Liver (tissue), 9 donors: ENCODE measurements around the gene PTPRN2. TPM values are rescaled to one million over a fixed set of nuclear protein-coding genes. Genes with fewer than 3 reads are reported as not detected.

Experiments used
- DNase-seq: peaks from one replicate; pipeline ENCODE4 v3.0.0-alpha.2; 2017; ENCODE audit warnings: low spot score
- H3K27ac ChIP-seq, 2 donors: one replicate each; pipeline ENCODE4 v1.7.0; 2013; ENCODE audit warnings: inconsistent platforms in 2 of 2, low read length in 2 of 2, control low read depth in 1 of 2, low read depth in 1 of 2, mild to moderate bottlenecking in 1 of 2
- H3K27me3 ChIP-seq, 4 donors: one replicate each; pipeline versions ENCODE4 v1.6.1 to v1.7.0; 2013; ENCODE audit warnings: low read length in 3 of 4, inconsistent platforms in 1 of 4, mild to moderate bottlenecking in 1 of 4, moderate library complexity in 1 of 4; ENCODE audit not compliant: control insufficient read depth in 4 of 4, insufficient read depth in 4 of 4
- H3K36me3 ChIP-seq, 4 donors: one replicate each; pipeline versions ENCODE4 v1.6.1 to v1.7.0; 2013; ENCODE audit warnings: low read length in 3 of 4, mild to moderate bottlenecking in 3 of 4, low read depth in 1 of 4, moderate library complexity in 1 of 4; ENCODE audit not compliant: control insufficient read depth in 4 of 4, insufficient read depth in 3 of 4
- H3K4me1 ChIP-seq, 4 donors: one replicate each; pipeline versions ENCODE4 v1.6.1 to v1.7.0; 2013; ENCODE audit warnings: low read length in 3 of 4, mild to moderate bottlenecking in 3 of 4, moderate library complexity in 1 of 4; ENCODE audit not compliant: control insufficient read depth in 4 of 4, insufficient read depth in 4 of 4
- H3K4me3 ChIP-seq, 3 donors: one replicate each; pipeline versions ENCODE4 v1.6.1 to v1.7.0; 2013; ENCODE audit warnings: low read length in 3 of 3, control low read depth in 1 of 3, low read depth in 1 of 3, mild to moderate bottlenecking in 1 of 3
- H3K9ac ChIP-seq, 2 donors: one replicate each; pipeline ENCODE4 v1.7.0; 2013; ENCODE audit warnings: low read length in 2 of 2, mild to moderate bottlenecking in 2 of 2, moderate library complexity in 2 of 2, control low read depth in 1 of 2, low read depth in 1 of 2
- H3K9me3 ChIP-seq, 4 donors: one replicate each; pipeline versions ENCODE4 v1.6.1 to v1.7.0; 2013; ENCODE audit warnings: low read length in 3 of 4; ENCODE audit not compliant: control insufficient read depth in 4 of 4
- EGR1 ChIP-seq, 2 donors: IDR thresholded peaks; 2 replicates each; pipeline ENCODE4 v1.6.1; 2016 to 2018; ENCODE audit warnings: antibody characterized with exemption in 2 of 2, low read depth in 2 of 2
- FOXA1 ChIP-seq: IDR thresholded peaks from 2 replicates; pipeline ENCODE4 v1.6.1; 2016; ENCODE audit warnings: antibody characterized with exemption
- FOXA2 ChIP-seq: IDR thresholded peaks from 2 replicates; pipeline ENCODE4 v1.6.1; 2016; ENCODE audit warnings: antibody characterized with exemption
- GABPA ChIP-seq, 2 donors: IDR thresholded peaks in 1 of 2; conservative IDR thresholded peaks in 1 of 2; 2 replicates each; pipeline ENCODE4 v1.6.1; 2016; ENCODE audit warnings: antibody characterized with exemption in 2 of 2, mild to moderate bottlenecking in 1 of 2, moderate library complexity in 1 of 2
- HNF4A ChIP-seq, 2 donors: conservative IDR thresholded peaks; 2 replicates each; pipeline ENCODE4 v1.6.1; 2016; ENCODE audit warnings: antibody characterized with exemption in 2 of 2, mild to moderate bottlenecking in 2 of 2
- HNF4G ChIP-seq: IDR thresholded peaks from 2 replicates; pipeline ENCODE4 v1.6.1; 2016; ENCODE audit warnings: antibody characterized with exemption
- RAD21 ChIP-seq, 2 donors: IDR thresholded peaks; 2 replicates each; pipeline ENCODE4 v1.6.1; 2016; ENCODE audit warnings: antibody characterized with exemption in 2 of 2, mild to moderate bottlenecking in 2 of 2
- RXRA ChIP-seq, 2 donors: IDR thresholded peaks; 2 replicates each; pipeline ENCODE4 v1.6.1; 2017 to 2018; ENCODE audit warnings: antibody characterized with exemption in 2 of 2, mild to moderate bottlenecking in 1 of 2
- SP1 ChIP-seq: IDR thresholded peaks from 2 replicates; pipeline ENCODE4 v1.6.1; 2018; ENCODE audit warnings: antibody characterized with exemption, mild to moderate bottlenecking
- TAF1 ChIP-seq: conservative IDR thresholded peaks from 2 replicates; pipeline ENCODE4 v1.6.1; 2016; ENCODE audit warnings: antibody characterized with exemption, mild to moderate bottlenecking
- YY1 ChIP-seq: IDR thresholded peaks from 2 replicates; pipeline ENCODE4 v1.6.1; 2016; ENCODE audit warnings: antibody characterized with exemption, mild to moderate bottlenecking
- WGBS: extraction: QIAGEN DNeasy Blood & Tissue Kit; methylation state at CpG from one replicate; pipeline ENCODE4 v1.1.7; 2013; 5-methylcytosine and 5-hydroxymethylcytosine counted together
- polyA plus RNA-seq, 2 donors: library from polyadenylated mRNA; stranded (reverse) in 1 of 2; unstranded in 1 of 2; fragments of 200-250 nt in 1 of 2; fragments of >200 nt in 1 of 2; fragmentation: Nextera tagmentation in 1 of 2; extraction: Ambion mirVana in 1 of 2; gene quantifications; one replicate each; pipeline versions ENCODE4 v1.2.1 to v1.2.3, GENCODE V29; 2013 to 2015
- total RNA-seq, 2 donors: library from RNA; depleted of rRNA; stranded (reverse); fragments of >200 nt; gene quantifications; one replicate each; pipeline ENCODE4 v1.2.3, GENCODE V29; 2014
- TF ChIP-seq, protein P1 (sequence below): IDR thresholded peaks from 2 replicates; pipeline ENCODE4 v1.6.1; 2016; ENCODE audit warnings: antibody characterized with exemption
- TF ChIP-seq, protein P2 (sequence below): fragments of 150-350 bp; IDR thresholded peaks from 2 replicates; pipeline ENCODE4 v1.5.1; 2017; ENCODE audit warnings: improper control_type of control experiment, low read depth, low read length; ENCODE audit not compliant: missing input control
- TF ChIP-seq, protein P3 (sequence below): IDR thresholded peaks from 2 replicates; pipeline ENCODE4 v1.6.1; 2016; ENCODE audit warnings: antibody characterized with exemption, mild to moderate bottlenecking
- TF ChIP-seq, protein P4 (sequence below): IDR thresholded peaks from 2 replicates; pipeline ENCODE4 v1.6.1; 2016; ENCODE audit warnings: antibody characterized with exemption
- donor health status: healthy.
- donor health status: healthy.
- donor health status: healthy.
- donor health status: healthy.
- donor health status: healthy.

Gene PTPRN2
- total and polyA plus RNA-seq, 4 donors = 0.75 to 1.9 (median 1.1) TPM

DNA sequence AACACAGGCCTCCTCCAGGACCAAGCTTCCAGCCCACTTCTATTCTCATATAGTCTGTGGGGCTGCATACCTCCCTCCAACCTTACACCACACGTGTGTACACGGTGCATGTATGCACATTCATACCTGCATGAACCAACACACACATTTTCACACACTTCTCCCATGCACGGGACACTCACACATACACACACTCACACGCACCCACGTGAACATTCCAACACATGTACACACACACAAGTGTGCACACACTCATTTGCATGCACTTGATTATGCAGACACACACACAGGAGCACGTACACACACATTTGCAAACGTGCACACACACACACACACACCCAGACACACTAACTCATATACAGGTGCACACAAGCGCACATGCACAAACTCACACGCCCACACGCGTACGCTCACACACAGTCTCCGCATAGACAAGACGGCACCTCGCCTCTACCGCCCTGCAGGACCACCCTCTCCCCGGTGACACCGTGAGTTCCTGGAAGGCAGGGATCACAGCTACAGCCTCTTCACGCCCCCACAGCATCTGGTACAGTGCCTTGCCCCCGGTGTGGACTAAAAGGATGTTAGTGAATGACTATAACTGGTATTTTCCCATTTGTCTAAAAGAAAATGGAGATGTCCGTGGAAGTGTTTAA, 263.8 kb downstream of the PTPRN2 start:
- 87% methylated on average over 21 of the region's 21 CpGs for WGBS
- TF ChIP-seq HNF4G (no peak), RXRA (IDR thresholded peaks at IDR 0.05) (no peak), RAD21 (IDR thresholded peaks at IDR 0.05) (no peak), GABPA (IDR thresholded peaks at IDR 0.05 in 1 of 2, conservative IDR thresholded peaks at IDR 0.05 in 1 of 2) (no peak), FOXA2 (no peak), YY1 (no peak), EGR1 (IDR thresholded peaks at IDR 0.05; ENCODE audit: low read depth in 2 of 2) (no peak), SP1 (no peak)
- TF ChIP-seq, protein P1, sequence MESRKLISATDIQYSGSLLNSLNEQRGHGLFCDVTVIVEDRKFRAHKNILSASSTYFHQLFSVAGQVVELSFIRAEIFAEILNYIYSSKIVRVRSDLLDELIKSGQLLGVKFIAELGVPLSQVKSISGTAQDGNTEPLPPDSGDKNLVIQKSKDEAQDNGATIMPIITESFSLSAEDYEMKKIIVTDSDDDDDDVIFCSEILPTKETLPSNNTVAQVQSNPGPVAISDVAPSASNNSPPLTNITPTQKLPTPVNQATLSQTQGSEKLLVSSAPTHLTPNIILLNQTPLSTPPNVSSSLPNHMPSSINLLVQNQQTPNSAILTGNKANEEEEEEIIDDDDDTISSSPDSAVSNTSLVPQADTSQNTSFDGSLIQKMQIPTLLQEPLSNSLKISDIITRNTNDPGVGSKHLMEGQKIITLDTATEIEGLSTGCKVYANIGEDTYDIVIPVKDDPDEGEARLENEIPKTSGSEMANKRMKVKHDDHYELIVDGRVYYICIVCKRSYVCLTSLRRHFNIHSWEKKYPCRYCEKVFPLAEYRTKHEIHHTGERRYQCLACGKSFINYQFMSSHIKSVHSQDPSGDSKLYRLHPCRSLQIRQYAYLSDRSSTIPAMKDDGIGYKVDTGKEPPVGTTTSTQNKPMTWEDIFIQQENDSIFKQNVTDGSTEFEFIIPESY = no peak
- TF ChIP-seq, protein P2, sequence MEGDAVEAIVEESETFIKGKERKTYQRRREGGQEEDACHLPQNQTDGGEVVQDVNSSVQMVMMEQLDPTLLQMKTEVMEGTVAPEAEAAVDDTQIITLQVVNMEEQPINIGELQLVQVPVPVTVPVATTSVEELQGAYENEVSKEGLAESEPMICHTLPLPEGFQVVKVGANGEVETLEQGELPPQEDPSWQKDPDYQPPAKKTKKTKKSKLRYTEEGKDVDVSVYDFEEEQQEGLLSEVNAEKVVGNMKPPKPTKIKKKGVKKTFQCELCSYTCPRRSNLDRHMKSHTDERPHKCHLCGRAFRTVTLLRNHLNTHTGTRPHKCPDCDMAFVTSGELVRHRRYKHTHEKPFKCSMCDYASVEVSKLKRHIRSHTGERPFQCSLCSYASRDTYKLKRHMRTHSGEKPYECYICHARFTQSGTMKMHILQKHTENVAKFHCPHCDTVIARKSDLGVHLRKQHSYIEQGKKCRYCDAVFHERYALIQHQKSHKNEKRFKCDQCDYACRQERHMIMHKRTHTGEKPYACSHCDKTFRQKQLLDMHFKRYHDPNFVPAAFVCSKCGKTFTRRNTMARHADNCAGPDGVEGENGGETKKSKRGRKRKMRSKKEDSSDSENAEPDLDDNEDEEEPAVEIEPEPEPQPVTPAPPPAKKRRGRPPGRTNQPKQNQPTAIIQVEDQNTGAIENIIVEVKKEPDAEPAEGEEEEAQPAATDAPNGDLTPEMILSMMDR = no peak
- TF ChIP-seq, protein P3, sequence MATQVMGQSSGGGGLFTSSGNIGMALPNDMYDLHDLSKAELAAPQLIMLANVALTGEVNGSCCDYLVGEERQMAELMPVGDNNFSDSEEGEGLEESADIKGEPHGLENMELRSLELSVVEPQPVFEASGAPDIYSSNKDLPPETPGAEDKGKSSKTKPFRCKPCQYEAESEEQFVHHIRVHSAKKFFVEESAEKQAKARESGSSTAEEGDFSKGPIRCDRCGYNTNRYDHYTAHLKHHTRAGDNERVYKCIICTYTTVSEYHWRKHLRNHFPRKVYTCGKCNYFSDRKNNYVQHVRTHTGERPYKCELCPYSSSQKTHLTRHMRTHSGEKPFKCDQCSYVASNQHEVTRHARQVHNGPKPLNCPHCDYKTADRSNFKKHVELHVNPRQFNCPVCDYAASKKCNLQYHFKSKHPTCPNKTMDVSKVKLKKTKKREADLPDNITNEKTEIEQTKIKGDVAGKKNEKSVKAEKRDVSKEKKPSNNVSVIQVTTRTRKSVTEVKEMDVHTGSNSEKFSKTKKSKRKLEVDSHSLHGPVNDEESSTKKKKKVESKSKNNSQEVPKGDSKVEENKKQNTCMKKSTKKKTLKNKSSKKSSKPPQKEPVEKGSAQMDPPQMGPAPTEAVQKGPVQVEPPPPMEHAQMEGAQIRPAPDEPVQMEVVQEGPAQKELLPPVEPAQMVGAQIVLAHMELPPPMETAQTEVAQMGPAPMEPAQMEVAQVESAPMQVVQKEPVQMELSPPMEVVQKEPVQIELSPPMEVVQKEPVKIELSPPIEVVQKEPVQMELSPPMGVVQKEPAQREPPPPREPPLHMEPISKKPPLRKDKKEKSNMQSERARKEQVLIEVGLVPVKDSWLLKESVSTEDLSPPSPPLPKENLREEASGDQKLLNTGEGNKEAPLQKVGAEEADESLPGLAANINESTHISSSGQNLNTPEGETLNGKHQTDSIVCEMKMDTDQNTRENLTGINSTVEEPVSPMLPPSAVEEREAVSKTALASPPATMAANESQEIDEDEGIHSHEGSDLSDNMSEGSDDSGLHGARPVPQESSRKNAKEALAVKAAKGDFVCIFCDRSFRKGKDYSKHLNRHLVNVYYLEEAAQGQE = no peak
- no peak for DNase-seq

DNA sequence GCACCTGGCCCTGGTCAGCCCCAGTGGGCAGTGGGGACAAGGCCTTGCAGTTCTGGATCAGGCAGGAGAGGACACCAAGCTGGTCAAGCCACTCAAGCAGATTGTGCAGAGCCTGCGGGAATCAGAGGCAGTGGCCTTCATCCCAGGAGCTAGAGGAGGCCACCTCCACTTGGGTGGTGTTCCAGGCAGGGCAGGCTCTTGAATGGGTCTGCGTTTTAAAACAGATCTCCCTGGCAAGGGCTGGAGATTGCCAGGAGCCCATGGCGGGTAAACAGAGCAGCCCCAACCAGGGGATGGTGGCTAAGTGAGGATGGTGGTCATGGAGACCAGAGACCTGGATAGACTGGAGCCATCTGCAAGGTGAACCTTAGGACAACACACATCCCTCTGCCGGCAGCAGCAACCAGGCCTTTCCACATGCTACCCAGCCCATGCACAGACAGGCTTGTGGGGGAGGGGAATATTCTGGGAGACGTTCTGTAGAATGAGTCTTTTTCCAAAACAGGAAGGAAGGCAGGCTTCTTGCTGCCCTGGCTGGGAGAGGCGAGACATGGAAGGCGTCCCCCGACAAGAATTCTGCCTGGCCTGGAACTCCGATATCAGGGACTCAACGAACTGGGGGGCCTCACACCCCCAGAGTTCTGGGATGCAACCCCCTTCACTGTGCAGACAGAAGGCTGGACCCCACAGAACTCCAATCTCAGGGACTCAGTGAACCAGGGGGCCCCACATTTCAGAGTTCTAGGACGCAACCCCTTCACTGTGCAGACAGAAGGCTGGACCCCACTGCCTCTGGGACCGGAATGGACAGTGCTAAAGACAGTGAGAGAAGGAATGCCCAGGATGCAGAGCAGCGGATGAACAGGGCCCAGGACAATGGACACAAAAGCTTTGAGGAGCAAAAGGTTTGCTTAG, 264.8 kb downstream of the PTPRN2 start:
- Histone ChIP-seq H3K4me3 (no peak overlapping the region), H3K27ac (no peak overlapping the region), H3K36me3 (no peaks in the 10 kb centered on the region), H3K9me3 (no peaks in the 10 kb centered on the region), H3K9ac (no peak overlapping the region), H3K4me1 (no peaks in the 10 kb centered on the region), H3K27me3 (peaks cover 0 to 4% (median 0%) of the 10 kb centered on the region in 4 donors)
- WGBS = 66% methylated on average over 13 of the region's 13 CpGs
- no peak for DNase-seq
- TF ChIP-seq, protein P3 = no peak
- TF ChIP-seq HNF4A (conservative IDR thresholded peaks at IDR 0.05) = no peak
- no peak for TF ChIP-seq FOXA2
- TF ChIP-seq, protein P4, sequence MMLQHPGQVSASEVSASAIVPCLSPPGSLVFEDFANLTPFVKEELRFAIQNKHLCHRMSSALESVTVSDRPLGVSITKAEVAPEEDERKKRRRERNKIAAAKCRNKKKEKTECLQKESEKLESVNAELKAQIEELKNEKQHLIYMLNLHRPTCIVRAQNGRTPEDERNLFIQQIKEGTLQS = no peak
- TF ChIP-seq TAF1 = no peak
- no peak for TF ChIP-seq HNF4G
- TF ChIP-seq, protein P1 = no peak
- TF ChIP-seq FOXA1 = no peak
- no peak for TF ChIP-seq RAD21 (IDR thresholded peaks at IDR 0.05)
- no peak for TF ChIP-seq YY1

More for the DNA sequence above, 263.8 kb downstream of the PTPRN2 start:
- no peak overlapping the region for H3K9ac ChIP-seq
- H3K27ac ChIP-seq = no peak overlapping the region
- no peaks in the 10 kb centered on the region for H3K36me3 ChIP-seq
- H3K4me3 ChIP-seq = no peak overlapping the region
- peaks cover 0 to 4% (median 0%) of the 10 kb centered on the region in 4 donors for H3K27me3 ChIP-seq
- H3K9me3 ChIP-seq = no peaks in the 10 kb centered on the region
- no peaks in the 10 kb centered on the region for H3K4me1 ChIP-seq
